A549 (cell line): ENCODE data around the gene EIF4E2. TPM values are rescaled to one million over a fixed set of nuclear protein-coding genes. Genes with fewer than 3 reads are reported as not detected.

ENCODE experiments used
- ATAC-seq, 2 experiments: fragments of 200-7000 bp in 1 of 2; fragments of >200 bp in 1 of 2; cut with Nextera tagmentation in 1 of 2; cut with Tn5 transposase in 1 of 2; 3 replicates each; pipeline versions ENCODE4 v1.8.0 to v1.9.1; 2018 to 2020; ENCODE audit warnings: mild to moderate bottlenecking in 1 of 2, moderate library complexity in 1 of 2
- CTCF ChIA-PET: fragments of 300-600 bp; sonication (Branson Sonifier 250); formaldehyde crosslinking; extraction: SDS; loops from one replicate; lab custom pipeline; 2021; ENCODE audit warnings: antibody characterized with exemption, inconsistent platforms; lab: Yijun Ruan, JAX
- POLR2A ChIA-PET: fragments of 350-600 bp; formaldehyde crosslinking; extraction: SDS; loops from one replicate; lab custom pipeline; 2021; ENCODE audit warnings: antibody characterized with exemption, inconsistent platforms; lab: Yijun Ruan, JAX
- DNase-seq, 2 experiments: peaks; one replicate each; pipeline versions ENCODE4 v3.0.0 to v3.0.0-alpha.2; 2011 to 2016; ENCODE audit warnings: low read depth in 1 of 2, low spot score in 1 of 2
- FAIRE-seq: peaks from 2 replicates; lab custom pipeline; 2011; peaks lifted over from hg19 to GRCh38; lab: Jason Lieb, UNC
- H3K27ac ChIP-seq, 2 experiments: fragments of >200 bp; sonication (Bioruptor Twin); formaldehyde crosslinking; 3 replicates each; pipeline ENCODE4 v1.5.1; 2016 to 2017
- H3K4me1 ChIP-seq: fragments of >200 bp; sonication (Bioruptor Twin); formaldehyde crosslinking; 3 replicates; pipeline ENCODE4 v1.6.1; 2016
- H3K4me2 ChIP-seq: fragments of >200 bp; sonication (Bioruptor Twin); formaldehyde crosslinking; 3 replicates; pipeline ENCODE4 v1.6.1; 2016
- H3K4me3 ChIP-seq: fragments of >200 bp; sonication (Bioruptor Twin); formaldehyde crosslinking; 3 replicates; pipeline ENCODE4 v1.5.1; 2016
- H3K9me3 ChIP-seq: fragments of >200 bp; sonication (Bioruptor Twin); formaldehyde crosslinking; 3 replicates; pipeline ENCODE4 v1.6.1; 2016
- CBX2 ChIP-seq: fragments of 200-600 bp; sonication (generic); IDR thresholded peaks from 2 replicates; pipeline ENCODE4 v1.6.1; 2016; ENCODE audit warnings: low read depth, mild to moderate bottlenecking, borderline replicate concordance
- CBX8 ChIP-seq: fragments of 200-600 bp; sonication (generic); IDR thresholded peaks from 2 replicates; pipeline ENCODE4 v1.6.1; 2016
- CEBPB ChIP-seq, 2 experiments: fragments of >200 bp in 1 of 2; sonication (Bioruptor Twin) in 1 of 2; formaldehyde crosslinking in 1 of 2; IDR thresholded peaks; 2 replicates each; pipeline ENCODE4 v1.6.1; 2012 to 2016
- CHD2 ChIP-seq: fragments of 150-350 bp; IDR thresholded peaks from 2 replicates; pipeline ENCODE4 v1.6.1; 2014; ENCODE audit warnings: low read length; ENCODE audit not compliant: partially characterized antibody
- CHD4 ChIP-seq: fragments of 200-600 bp; sonication (generic); IDR thresholded peaks from 2 replicates; pipeline ENCODE4 v1.6.1; 2016; ENCODE audit warnings: antibody characterized with exemption, mild to moderate bottlenecking, borderline replicate concordance
- EHMT2 ChIP-seq: fragments of 200-600 bp; sonication (generic); IDR thresholded peaks from 2 replicates; pipeline ENCODE4 v1.6.1; 2016; ENCODE audit warnings: antibody characterized with exemption, low read depth, mild to moderate bottlenecking, moderate library complexity
- EP300 ChIP-seq, 2 experiments: fragments of >200 bp; sonication (Bioruptor Twin); formaldehyde crosslinking; IDR thresholded peaks; 2 replicates in 1 of 2; 3 replicates in 1 of 2; pipeline ENCODE4 v1.6.1; 2016 to 2017
- FOXS1 ChIP-seq: fragments of 250-450 bp; sonication (Bioruptor Pico); IDR thresholded peaks from 2 replicates; pipeline ENCODE4 v1.5.0; 2020; ENCODE audit warnings: mild to moderate bottlenecking, moderate library complexity
- HDAC2 ChIP-seq: fragments of 200-600 bp; sonication (generic); IDR thresholded peaks from 2 replicates; pipeline ENCODE4 v1.6.1; 2016
- HEYL ChIP-seq: fragments of 250-450 bp; sonication (Bioruptor Pico); IDR thresholded peaks from 2 replicates; pipeline ENCODE4 v1.8.0; 2021; ENCODE audit warnings: mild to moderate bottlenecking, moderate library complexity
- HOXB13 ChIP-seq: fragments of 250-450 bp; sonication (Bioruptor Pico); IDR thresholded peaks from 2 replicates; pipeline ENCODE4 v1.5.0; 2020; ENCODE audit warnings: low read depth, mild to moderate bottlenecking, moderate library complexity
- JUNB ChIP-seq: fragments of >200 bp; sonication (Bioruptor Twin); formaldehyde crosslinking; IDR thresholded peaks from 2 replicates; pipeline ENCODE4 v1.6.1; 2016
- KDM5A ChIP-seq: fragments of 200-600 bp; sonication (generic); IDR thresholded peaks from 2 replicates; pipeline ENCODE4 v1.6.1; 2016; ENCODE audit warnings: antibody characterized with exemption, mild to moderate bottlenecking
- NR3C1 ChIP-seq: fragments of >200 bp; sonication (Bioruptor Twin); formaldehyde crosslinking; IDR thresholded peaks from 3 replicates; pipeline ENCODE4 v1.6.1; 2017
- PHF8 ChIP-seq: fragments of 200-600 bp; sonication (generic); IDR thresholded peaks from 2 replicates; pipeline ENCODE4 v1.6.1; 2016; ENCODE audit warnings: low read depth, mild to moderate bottlenecking, antibody characterized with exemption, moderate library complexity, borderline replicate concordance
- POLR2A ChIP-seq: IDR thresholded peaks from 2 replicates; pipeline ENCODE4 v1.6.1; 2012; ENCODE audit warnings: mild to moderate bottlenecking, low read length
- RARB ChIP-seq: fragments of 250-450 bp; sonication (Bioruptor Pico); IDR thresholded peaks from 2 replicates; pipeline ENCODE4 v1.8.0; 2021; ENCODE audit warnings: mild to moderate bottlenecking, moderate library complexity
- TFCP2L1 ChIP-seq: fragments of 250-450 bp; sonication (Bioruptor Pico); IDR thresholded peaks from 2 replicates; pipeline ENCODE4 v1.5.0; 2021; ENCODE audit warnings: mild to moderate bottlenecking
- ZFP36 ChIP-seq: fragments of 450-650 bp; IDR thresholded peaks from 2 replicates; pipeline ENCODE4 v1.6.1; 2014; ENCODE audit warnings: borderline replicate concordance; ENCODE audit not compliant: partially characterized antibody
- ZSCAN20 ChIP-seq: fragments of 250-450 bp; sonication (Bioruptor Pico); IDR thresholded peaks from 2 replicates; pipeline ENCODE4 v1.8.0; 2022; ENCODE audit warnings: mild to moderate bottlenecking, moderate library complexity
- WGBS: methylation state at CpG from one replicate; pipeline ENCODE4 v1.1.6; 2017; ENCODE audit errors: missing lambda C conversion rate; 5-methylcytosine and 5-hydroxymethylcytosine counted together
- polyA plus RNA-seq, 4 experiments: library from polyadenylated mRNA; depleted of rRNA in 3 of 4; stranded (reverse); fragments of >200 nt; fragmentation: RNase III in 1 of 4; extraction: RNeasy Plus Mini Kit Qiagen cat#74134 plus additional on column Dnase treatment in 1 of 4; gene quantifications; 2 replicates in 3 of 4; 3 replicates in 1 of 4; pipeline ENCODE4 v1.2.3, GENCODE V29; 2011 to 2017
- TF ChIP-seq, protein P1 (sequence below): IDR thresholded peaks from 2 replicates; pipeline ENCODE4 v1.6.1; 2012
- TF ChIP-seq, protein P2 (sequence below): fragments of 200-600 bp; sonication (generic); IDR thresholded peaks from 2 replicates; pipeline ENCODE4 v1.6.1; 2016; ENCODE audit warnings: antibody characterized with exemption, mild to moderate bottlenecking, moderate library complexity
- TF ChIP-seq, protein P3 (sequence below): fragments of 450-650 bp; IDR thresholded peaks from 2 replicates; pipeline ENCODE4 v1.6.1; 2014; ENCODE audit warnings: antibody characterized with exemption
- TF ChIP-seq, protein P4 (sequence below): fragments of 150-350 bp; IDR thresholded peaks from 2 replicates; pipeline ENCODE4 v1.6.1; 2014; ENCODE audit warnings: low read depth, mild to moderate bottlenecking, low read length
- TF ChIP-seq, protein P5 (sequence below): IDR thresholded peaks from 2 replicates; pipeline ENCODE4 v1.6.1; 2012
- TF ChIP-seq, protein P6 (sequence below): fragments of >200 bp; sonication (Bioruptor Twin); formaldehyde crosslinking; IDR thresholded peaks from 3 replicates; pipeline ENCODE4 v1.5.1; 2016

EIF4E2 gene
- polyA plus RNA-seq, 2 of the 4 experiments (the other 2 are of a cell fraction), result 49.1 to 177 TPM

DNA sequence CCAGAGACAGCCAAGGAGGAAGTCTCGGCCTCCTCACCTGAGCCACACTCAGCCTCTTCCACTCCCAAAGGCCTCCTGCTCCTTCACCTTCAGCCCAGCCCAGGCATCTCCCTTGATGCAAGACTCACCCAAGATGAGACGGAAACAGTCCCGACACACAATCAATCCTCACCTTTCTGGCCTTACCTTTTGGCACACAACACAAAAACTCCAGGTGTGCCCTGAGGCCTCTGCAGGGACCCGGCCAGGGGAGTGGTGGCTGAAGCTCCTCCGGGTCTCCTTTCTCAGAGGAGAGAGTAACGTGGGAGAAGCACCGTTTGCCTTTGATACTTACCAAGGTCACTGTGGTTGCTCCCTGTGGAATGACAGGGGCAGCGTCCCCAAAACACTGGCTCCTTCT is 59.1 kb downstream of the EIF4E2 start:
- 80% methylated on average over 8 of the region's 8 CpGs for WGBS
- POLR2A ChIA-PET, result no interaction called here
- Histone ChIP-seq H3K27ac (no peak overlapping the region), H3K4me1 (0 out of 3 replicates have a peak, but pooled peaks cover 2% of the 10 kb centered on the region), H3K4me3 (no peak overlapping the region), H3K4me2 (no peak overlapping the region), H3K9me3 (no peaks in the 10 kb centered on the region)
- CTCF ChIA-PET, result interaction anchor here (0.6 to 1.3 kb wide), 3 partner anchors 15 to 59 kb away, joined by 3 to 7 read pairs (median 3); no protein-coding TSS in a partner anchor
- DNase-seq (no peak), ATAC-seq (no peak), FAIRE-seq (no peak)
- no peak for TF ChIP-seq JUNB
- no peak for TF ChIP-seq TFCP2L1
- TF ChIP-seq RARB (CRISPR knock-in tag), result no peak
- TF ChIP-seq FOXS1 (CRISPR knock-in tag), result no peak
- TF ChIP-seq, protein P1, sequence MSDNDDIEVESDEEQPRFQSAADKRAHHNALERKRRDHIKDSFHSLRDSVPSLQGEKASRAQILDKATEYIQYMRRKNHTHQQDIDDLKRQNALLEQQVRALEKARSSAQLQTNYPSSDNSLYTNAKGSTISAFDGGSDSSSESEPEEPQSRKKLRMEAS, result no peak
- TF ChIP-seq, protein P2, sequence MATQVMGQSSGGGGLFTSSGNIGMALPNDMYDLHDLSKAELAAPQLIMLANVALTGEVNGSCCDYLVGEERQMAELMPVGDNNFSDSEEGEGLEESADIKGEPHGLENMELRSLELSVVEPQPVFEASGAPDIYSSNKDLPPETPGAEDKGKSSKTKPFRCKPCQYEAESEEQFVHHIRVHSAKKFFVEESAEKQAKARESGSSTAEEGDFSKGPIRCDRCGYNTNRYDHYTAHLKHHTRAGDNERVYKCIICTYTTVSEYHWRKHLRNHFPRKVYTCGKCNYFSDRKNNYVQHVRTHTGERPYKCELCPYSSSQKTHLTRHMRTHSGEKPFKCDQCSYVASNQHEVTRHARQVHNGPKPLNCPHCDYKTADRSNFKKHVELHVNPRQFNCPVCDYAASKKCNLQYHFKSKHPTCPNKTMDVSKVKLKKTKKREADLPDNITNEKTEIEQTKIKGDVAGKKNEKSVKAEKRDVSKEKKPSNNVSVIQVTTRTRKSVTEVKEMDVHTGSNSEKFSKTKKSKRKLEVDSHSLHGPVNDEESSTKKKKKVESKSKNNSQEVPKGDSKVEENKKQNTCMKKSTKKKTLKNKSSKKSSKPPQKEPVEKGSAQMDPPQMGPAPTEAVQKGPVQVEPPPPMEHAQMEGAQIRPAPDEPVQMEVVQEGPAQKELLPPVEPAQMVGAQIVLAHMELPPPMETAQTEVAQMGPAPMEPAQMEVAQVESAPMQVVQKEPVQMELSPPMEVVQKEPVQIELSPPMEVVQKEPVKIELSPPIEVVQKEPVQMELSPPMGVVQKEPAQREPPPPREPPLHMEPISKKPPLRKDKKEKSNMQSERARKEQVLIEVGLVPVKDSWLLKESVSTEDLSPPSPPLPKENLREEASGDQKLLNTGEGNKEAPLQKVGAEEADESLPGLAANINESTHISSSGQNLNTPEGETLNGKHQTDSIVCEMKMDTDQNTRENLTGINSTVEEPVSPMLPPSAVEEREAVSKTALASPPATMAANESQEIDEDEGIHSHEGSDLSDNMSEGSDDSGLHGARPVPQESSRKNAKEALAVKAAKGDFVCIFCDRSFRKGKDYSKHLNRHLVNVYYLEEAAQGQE, result no peak
- TF ChIP-seq, protein P3, sequence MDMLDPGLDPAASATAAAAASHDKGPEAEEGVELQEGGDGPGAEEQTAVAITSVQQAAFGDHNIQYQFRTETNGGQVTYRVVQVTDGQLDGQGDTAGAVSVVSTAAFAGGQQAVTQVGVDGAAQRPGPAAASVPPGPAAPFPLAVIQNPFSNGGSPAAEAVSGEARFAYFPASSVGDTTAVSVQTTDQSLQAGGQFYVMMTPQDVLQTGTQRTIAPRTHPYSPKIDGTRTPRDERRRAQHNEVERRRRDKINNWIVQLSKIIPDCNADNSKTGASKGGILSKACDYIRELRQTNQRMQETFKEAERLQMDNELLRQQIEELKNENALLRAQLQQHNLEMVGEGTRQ, result no peak
- TF ChIP-seq NR3C1, result no peak
- TF ChIP-seq, protein P4, sequence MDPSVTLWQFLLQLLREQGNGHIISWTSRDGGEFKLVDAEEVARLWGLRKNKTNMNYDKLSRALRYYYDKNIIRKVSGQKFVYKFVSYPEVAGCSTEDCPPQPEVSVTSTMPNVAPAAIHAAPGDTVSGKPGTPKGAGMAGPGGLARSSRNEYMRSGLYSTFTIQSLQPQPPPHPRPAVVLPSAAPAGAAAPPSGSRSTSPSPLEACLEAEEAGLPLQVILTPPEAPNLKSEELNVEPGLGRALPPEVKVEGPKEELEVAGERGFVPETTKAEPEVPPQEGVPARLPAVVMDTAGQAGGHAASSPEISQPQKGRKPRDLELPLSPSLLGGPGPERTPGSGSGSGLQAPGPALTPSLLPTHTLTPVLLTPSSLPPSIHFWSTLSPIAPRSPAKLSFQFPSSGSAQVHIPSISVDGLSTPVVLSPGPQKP, result no peak
- TF ChIP-seq, protein P5, sequence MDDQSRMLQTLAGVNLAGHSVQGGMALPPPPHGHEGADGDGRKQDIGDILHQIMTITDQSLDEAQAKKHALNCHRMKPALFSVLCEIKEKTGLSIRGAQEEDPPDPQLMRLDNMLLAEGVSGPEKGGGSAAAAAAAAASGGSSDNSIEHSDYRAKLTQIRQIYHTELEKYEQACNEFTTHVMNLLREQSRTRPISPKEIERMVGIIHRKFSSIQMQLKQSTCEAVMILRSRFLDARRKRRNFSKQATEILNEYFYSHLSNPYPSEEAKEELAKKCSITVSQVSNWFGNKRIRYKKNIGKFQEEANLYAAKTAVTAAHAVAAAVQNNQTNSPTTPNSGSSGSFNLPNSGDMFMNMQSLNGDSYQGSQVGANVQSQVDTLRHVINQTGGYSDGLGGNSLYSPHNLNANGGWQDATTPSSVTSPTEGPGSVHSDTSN, result no peak
- TF ChIP-seq ZSCAN20, result no peak
- TF ChIP-seq CBX2, result no peak
- no peak for TF ChIP-seq HOXB13 (CRISPR knock-in tag)
- no peak for TF ChIP-seq PHF8
- no peak for TF ChIP-seq CHD2
- TF ChIP-seq EP300 (IDR thresholded peaks at IDR 0.05), result no peak

DNA sequence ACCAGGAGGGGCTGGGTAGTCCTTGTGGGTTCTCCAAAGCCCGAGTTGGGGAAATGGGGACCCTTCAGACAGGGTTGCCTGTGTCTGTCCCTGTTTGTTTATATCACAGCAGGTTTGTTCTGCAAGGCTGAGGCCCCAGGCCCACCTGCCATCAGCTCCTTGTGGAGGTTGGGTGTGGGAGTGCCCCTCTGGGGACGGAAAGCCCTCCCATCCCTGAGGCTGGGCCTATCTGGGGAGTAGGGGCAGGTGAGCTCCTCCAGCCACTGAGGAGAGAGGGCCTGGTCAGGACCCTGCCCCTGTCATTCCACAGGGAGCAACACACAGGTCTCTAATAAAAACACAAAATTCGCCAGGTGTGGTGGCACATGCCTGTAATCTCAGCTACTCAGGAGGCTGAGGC is 59.6 kb downstream of the EIF4E2 start:
- ChIA-PET POLR2A (no interaction called here), CTCF (interaction anchor here (0.6 to 3.4 kb wide), 6 partner anchors 11 to 59 kb away, joined by 3 to 21 read pairs (median 5); no protein-coding TSS in a partner anchor)
- Histone ChIP-seq H3K4me2 (no peak overlapping the region), H3K4me1 (0 out of 3 replicates have a peak, but pooled peaks cover 2% of the 10 kb centered on the region), H3K9me3 (no peaks in the 10 kb centered on the region), H3K4me3 (no peak overlapping the region), H3K27ac (no peak overlapping the region)
- TF ChIP-seq, protein P6, sequence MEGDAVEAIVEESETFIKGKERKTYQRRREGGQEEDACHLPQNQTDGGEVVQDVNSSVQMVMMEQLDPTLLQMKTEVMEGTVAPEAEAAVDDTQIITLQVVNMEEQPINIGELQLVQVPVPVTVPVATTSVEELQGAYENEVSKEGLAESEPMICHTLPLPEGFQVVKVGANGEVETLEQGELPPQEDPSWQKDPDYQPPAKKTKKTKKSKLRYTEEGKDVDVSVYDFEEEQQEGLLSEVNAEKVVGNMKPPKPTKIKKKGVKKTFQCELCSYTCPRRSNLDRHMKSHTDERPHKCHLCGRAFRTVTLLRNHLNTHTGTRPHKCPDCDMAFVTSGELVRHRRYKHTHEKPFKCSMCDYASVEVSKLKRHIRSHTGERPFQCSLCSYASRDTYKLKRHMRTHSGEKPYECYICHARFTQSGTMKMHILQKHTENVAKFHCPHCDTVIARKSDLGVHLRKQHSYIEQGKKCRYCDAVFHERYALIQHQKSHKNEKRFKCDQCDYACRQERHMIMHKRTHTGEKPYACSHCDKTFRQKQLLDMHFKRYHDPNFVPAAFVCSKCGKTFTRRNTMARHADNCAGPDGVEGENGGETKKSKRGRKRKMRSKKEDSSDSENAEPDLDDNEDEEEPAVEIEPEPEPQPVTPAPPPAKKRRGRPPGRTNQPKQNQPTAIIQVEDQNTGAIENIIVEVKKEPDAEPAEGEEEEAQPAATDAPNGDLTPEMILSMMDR, result no peak
- no peak for TF ChIP-seq HDAC2
- TF ChIP-seq CBX8, result no peak
- TF ChIP-seq CHD4, result no peak
- TF ChIP-seq, protein P1, result no peak
- no peak for TF ChIP-seq POLR2A
- TF ChIP-seq ZFP36, result no peak
- no peak for TF ChIP-seq EHMT2
- no peak for TF ChIP-seq CEBPB (IDR thresholded peaks at IDR 0.05)
- no peak for TF ChIP-seq KDM5A
- no peak for TF ChIP-seq HEYL (CRISPR knock-in tag)
- FAIRE-seq, result no peak
- ATAC-seq, result no peak
- no peak for DNase-seq
- WGBS, result 70% methylated on average over 2 of the region's 3 CpGs
